ENCODE results near the gene SARNP. TPM values are rescaled to one million over a fixed set of nuclear protein-coding genes. Genes with fewer than 3 reads are reported as not detected.
"Not testable (repeated sequence)": the region's sequence is repeated elsewhere in the genome, so short reads cannot be mapped to it uniquely, and the experiment has no call there.

The SARNP gene
- polyA plus RNA-seq, 6 donors from 2014 or later: 92.8 to 128 (median 106) TPM

GRCh38 chr12:55762646-55763045 lies 54.9 kb downstream of the SARNP start:
- H3K27me3 Mint-ChIP-seq: no peaks in the 10 kb centered on the region
- H3K36me3 Mint-ChIP-seq: peaks cover 14 to 18% of the 10 kb centered on the region in 2 donors
- H3K4me3 Mint-ChIP-seq: no peak overlapping the region
- DNase-seq (no peak), ATAC-seq (ENCODE audit: low read depth in 2 of 2) (no peak)
- H3K27ac Mint-ChIP-seq: no peak overlapping the region
- no peaks in the 10 kb centered on the region for H3K9me3 Mint-ChIP-seq
- peaks cover 0 to 14% (median 8%) of the 10 kb centered on the region in 3 donors for H3K4me1 Mint-ChIP-seq

DNA sequence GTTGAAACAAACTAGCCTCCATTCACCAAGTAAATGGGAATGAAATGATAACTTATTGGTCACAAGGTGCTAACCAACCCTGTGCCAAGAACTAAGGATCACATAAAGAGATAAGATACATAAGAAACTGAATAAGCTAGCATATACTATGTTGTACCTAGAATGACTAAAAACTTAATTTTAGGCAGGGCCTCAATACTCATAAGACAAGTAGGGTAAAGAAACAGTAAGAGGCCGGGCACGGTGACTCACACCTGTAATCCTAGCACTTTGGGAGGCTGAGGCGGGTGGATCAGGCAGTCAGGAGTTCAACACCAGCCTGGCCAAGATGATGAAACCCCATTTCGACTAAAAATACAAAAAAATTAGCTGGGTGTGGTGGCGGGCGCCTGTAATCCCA lies 56.9 kb downstream of the SARNP start:
- ATAC-seq (ENCODE audit: low read depth in 2 of 2): no peak
- Mint-ChIP-seq H3K27me3 (no peaks in the 10 kb centered on the region), H3K4me1 (peaks cover 0 to 6% (median under 1%) of the 10 kb centered on the region in 3 donors), H3K4me3 (no peak overlapping the region), H3K27ac (peak overlapping the region in 3 of 6 donors; percentile 37 to 70 (median 43)), H3K36me3 (peaks cover 16 to 21% of the 10 kb centered on the region in 2 donors), H3K9me3 (no peaks in the 10 kb centered on the region)
- no peak for DNase-seq

- H3K27ac Mint-ChIP-seq; DNase-seq; H3K27me3 Mint-ChIP-seq; H3K4me1 Mint-ChIP-seq; H3K4me3 Mint-ChIP-seq; H3K9me3 Mint-ChIP-seq; ATAC-seq (ENCODE audit: low read depth in 2 of 2): not testable (repeated sequence)
- H3K36me3 Mint-ChIP-seq: peaks cover 21 to 29% of the 10 kb centered on the region in 2 donors
Measured at GRCh38 chr12:55758575-55758974, 58.9 kb downstream of the SARNP start.

- Mint-ChIP-seq H3K9me3 (no peaks in the 10 kb centered on the region), H3K27me3 (no peaks in the 10 kb centered on the region), H3K4me1 (peaks cover 0 to 6% (median 3%) of the 10 kb centered on the region in 3 donors), H3K4me3 (no peak overlapping the region), H3K27ac (peak overlapping the region in 4 of 6 donors; percentile 7 to 74 (median 24)), H3K36me3 (peaks cover 21 to 29% of the 10 kb centered on the region in 2 donors)
- no peak for ATAC-seq (ENCODE audit: low read depth in 2 of 2)
- DNase-seq: no peak
Measured at GRCh38 chr12:55757701-55758100, 59.8 kb downstream of the SARNP start.

DNA sequence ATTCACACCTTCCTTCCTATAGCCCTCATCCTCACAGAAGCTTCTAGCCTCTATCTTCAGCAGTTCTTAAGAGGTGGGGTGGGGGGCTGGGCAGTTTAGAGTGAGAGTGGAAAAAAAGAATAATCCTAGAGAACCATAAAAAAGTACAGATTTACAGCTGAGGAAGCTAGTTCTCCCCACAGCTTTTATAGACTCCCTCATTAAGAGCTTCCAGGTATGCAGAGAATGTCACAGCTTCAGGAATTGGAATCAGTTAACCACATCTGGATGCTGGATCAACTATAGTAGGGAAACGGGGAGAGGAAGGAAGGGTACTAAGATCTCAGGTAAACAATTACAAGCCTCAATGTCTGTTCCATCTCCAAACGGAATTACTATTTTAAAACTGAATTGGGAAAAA lies 62.3 kb downstream of the SARNP start:
- Mint-ChIP-seq H3K27ac (peak overlapping the region in 4 of 6 donors; percentile 17 to 76 (median 45)), H3K4me3 (no peak overlapping the region), H3K27me3 (no peaks in the 10 kb centered on the region), H3K4me1 (peaks cover 0 to 3% (median 0%) of the 10 kb centered on the region in 3 donors), H3K9me3 (no peaks in the 10 kb centered on the region), H3K36me3 (peaks cover 17 to 35% of the 10 kb centered on the region in 2 donors)
- ATAC-seq (ENCODE audit: low read depth in 2 of 2) (no peak), DNase-seq (no peak)

DNA sequence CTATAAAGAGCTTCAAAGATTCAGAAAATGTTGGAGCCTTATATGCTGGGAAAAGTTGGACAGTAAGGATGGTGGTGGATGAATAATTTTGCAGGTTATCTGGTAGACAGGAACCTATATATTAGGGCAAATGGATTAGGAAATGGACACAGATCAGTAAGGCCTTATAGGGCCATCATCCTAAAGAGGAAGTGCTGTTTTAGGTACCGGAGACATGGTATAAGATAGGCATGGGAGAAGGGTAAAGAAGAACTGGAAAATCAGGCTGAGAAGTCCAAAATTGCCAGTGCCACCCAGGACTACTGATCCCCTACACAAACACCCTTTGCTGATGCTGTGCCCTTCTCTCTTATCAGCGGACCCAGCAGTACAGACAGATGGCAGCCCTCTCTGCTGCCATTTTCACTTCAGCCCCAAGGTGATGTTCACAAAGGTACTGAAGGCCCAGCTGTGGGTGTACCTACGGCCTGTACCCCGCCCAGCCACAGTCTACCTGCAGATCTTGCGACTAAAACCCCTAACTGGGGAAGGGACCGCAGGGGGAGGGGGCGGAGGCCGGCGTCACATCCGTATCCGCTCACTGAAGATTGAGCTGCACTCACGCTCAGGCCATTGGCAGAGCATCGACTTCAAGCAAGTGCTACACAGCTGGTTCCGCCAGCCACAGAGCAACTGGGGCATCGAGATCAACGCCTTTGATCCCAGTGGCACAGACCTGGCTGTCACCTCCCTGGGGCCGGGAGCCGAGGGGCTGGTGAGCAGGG lies 69.1 kb downstream of the SARNP start:
- DNase-seq: no peak
- Mint-ChIP-seq H3K4me1 (peaks cover 27 to 41% (median 33%) of the 10 kb centered on the region in 3 donors), H3K36me3 (peaks cover 0 to 12% of the 10 kb centered on the region in 2 donors), H3K9me3 (no peaks in the 10 kb centered on the region), H3K27me3 (no peaks in the 10 kb centered on the region), H3K4me3 (no peak overlapping the region), H3K27ac (peak overlapping the region in 4 of 6 donors; percentile 15 to 79 (median 38))
- ATAC-seq (ENCODE audit: low read depth in 2 of 2): no peak

- peaks cover 32 to 52% (median 39%) of the 10 kb centered on the region in 3 donors for H3K4me1 Mint-ChIP-seq
- H3K4me3 Mint-ChIP-seq: peak overlapping the region in 1 of 8 donors; percentile 26
- H3K9me3 Mint-ChIP-seq: no peaks in the 10 kb centered on the region
- DNase-seq: no peak
- H3K36me3 Mint-ChIP-seq: peaks cover 0 to 12% of the 10 kb centered on the region in 2 donors
- no peak for ATAC-seq (ENCODE audit: low read depth in 2 of 2)
- no peaks in the 10 kb centered on the region for H3K27me3 Mint-ChIP-seq
- peak overlapping the region in 3 of 6 donors; percentile 4 to 71 (median 62) for H3K27ac Mint-ChIP-seq
Measured at GRCh38 chr12:55746913-55747231, 70.7 kb downstream of the SARNP start.

DNA sequence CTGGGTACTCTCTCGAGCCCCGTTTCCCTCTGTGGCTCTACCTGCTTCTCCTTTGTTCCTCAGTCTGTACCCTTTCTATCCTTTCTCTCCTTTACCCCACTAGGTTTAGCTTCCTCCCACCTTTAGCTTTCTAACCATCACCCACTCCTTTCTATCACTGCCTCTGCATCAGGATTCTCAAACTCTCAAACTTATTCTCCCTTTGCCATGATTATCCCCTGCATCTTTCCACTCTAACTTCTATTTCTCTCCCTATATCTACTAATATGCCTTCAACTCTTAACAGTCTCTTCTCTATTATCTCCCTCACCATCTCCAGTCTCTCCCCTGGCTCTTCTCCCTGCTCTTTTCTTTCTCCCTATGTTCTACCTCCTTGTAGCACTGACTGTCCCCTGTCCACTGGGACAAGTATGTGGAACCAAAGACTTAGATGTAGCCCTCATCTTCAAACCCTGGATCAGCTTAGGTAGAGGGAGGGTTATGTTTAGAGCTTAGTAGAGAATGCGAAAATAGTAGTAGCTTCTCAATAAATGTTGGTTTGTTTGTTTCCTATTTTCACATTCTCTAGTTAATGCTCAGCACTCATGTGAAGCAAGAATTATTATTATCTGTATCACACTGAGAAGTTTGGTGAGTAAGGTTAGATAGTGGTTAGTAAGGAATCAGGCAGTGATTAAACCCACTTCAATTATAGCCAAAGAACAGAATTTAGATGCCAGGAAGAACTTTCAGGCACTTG lies 71.2 kb downstream of the SARNP start:
- DNase-seq (no peak), ATAC-seq (ENCODE audit: low read depth in 2 of 2) (no peak)
- no peaks in the 10 kb centered on the region for H3K27me3 Mint-ChIP-seq
- peaks cover 34 to 54% (median 39%) of the 10 kb centered on the region in 3 donors for H3K4me1 Mint-ChIP-seq
- H3K9me3 Mint-ChIP-seq: no peaks in the 10 kb centered on the region
- H3K27ac Mint-ChIP-seq: peak overlapping the region; percentile 1 to 95 (median 42)
- H3K36me3 Mint-ChIP-seq: peaks cover 0 to 12% of the 10 kb centered on the region in 2 donors
- H3K4me3 Mint-ChIP-seq: peak overlapping the region; percentile 45 to 95 (median 76)

DNA sequence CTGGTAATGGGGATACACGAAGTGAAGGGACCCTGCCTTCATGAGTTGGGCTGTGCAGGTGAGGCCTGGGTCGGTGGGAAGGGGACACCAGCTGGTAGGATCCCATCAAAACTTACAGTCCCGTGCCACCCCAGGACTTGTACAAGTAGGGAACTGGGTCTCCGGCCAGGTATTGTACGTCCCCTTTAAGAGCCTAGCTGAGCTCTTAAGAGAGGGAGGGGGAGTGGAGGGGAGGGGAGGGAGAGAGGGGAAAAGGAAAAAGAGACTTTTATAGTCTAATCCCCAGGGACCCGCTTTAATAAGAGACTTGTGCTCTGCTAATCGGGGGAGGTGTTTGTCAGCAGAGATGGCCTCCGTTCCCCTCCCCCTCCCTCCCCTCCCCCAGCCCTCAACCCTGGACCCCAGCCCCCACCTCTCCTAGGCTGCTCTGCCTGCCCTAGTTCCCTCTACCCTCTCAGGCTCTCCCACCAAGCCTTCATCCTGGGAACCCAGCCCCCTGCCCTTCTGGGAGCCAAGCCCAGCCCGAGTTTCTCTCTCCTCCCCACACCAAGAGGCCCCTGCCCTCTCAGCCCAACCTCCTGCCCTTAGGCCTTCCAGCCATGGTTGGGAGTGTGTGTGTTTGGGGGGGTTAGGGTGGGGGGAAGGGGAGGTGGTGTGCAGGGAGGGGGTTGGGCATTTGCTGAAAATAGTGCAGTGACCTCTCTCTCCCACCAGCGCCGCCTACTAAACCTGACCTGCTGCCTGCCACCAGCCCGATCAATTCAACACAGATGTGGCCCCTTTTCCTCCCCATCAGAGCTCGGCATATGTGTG lies 72.0 kb downstream of the SARNP start:
- peaks cover 34 to 54% (median 39%) of the 10 kb centered on the region in 3 donors for H3K4me1 Mint-ChIP-seq
- H3K27me3 Mint-ChIP-seq: no peaks in the 10 kb centered on the region
- ATAC-seq (ENCODE audit: low read depth in 2 of 2) (no peak), DNase-seq (no peak)
- peaks cover 0 to 7% of the 10 kb centered on the region in 2 donors for H3K36me3 Mint-ChIP-seq
- H3K4me3 Mint-ChIP-seq: peak overlapping the region; percentile 78 to 95 (median 92)
- no peaks in the 10 kb centered on the region for H3K9me3 Mint-ChIP-seq
- H3K27ac Mint-ChIP-seq: peak overlapping the region in 5 of 6 donors; percentile 1 to 95 (median 62)

DNA sequence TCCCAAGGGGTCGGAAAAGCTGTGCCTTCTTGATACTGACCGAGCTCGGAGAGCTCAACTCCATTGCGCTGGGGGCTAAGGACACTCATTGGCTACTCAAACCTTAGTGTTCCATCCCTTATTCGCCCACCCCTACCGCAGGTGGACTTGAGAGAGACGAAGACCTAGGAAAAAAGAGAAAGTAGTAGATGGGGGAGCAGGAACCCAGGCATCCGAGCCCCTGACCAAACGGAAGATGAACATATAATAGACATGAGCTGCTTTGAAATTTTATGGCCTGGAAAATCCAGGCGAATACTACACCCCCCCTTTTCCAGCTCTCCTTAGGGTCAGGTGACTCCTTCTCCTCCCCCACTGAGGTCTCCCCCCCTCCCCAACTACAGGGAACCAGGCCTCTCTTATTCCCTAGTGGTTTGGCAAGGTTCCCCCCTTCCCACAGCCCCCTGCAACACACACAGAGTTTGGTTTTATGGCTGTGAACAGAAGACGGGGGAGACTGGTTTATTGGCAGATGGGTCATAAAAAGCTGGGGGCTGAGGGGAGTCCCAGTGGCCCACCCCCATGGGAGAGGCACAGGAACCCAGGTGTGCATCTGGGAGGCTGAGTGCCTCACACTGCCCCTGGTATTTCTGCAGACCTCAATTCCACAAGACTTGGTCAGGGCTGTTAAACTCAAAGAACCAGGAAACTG lies 73.0 kb downstream of the SARNP start:
- Mint-ChIP-seq H3K27me3 (no peaks in the 10 kb centered on the region), H3K36me3 (peaks cover 0 to 6% of the 10 kb centered on the region in 2 donors), H3K4me1 (peaks cover 34 to 54% (median 35%) of the 10 kb centered on the region in 3 donors), H3K4me3 (peak overlapping the region; percentile 85 to 95 (median 92)), H3K9me3 (no peaks in the 10 kb centered on the region), H3K27ac (peak overlapping the region in 4 of 6 donors; percentile 19 to 88 (median 78))
- ATAC-seq (ENCODE audit: low read depth in 2 of 2): no peak
- no peak for DNase-seq

- Mint-ChIP-seq H3K36me3 (no peaks in the 10 kb centered on the region), H3K27me3 (no peaks in the 10 kb centered on the region), H3K9me3 (no peaks in the 10 kb centered on the region), H3K27ac (peak overlapping the region in 5 of 6 donors; percentile 19 to 88 (median 76)), H3K4me3 (peak overlapping the region; percentile 85 to 95 (median 92)), H3K4me1 (peaks cover 34 to 59% (median 35%) of the 10 kb centered on the region in 3 donors)
- ATAC-seq (ENCODE audit: low read depth in 2 of 2) (peak; percentile 52), DNase-seq (no peak)
Measured at GRCh38 chr12:55743406-55744339, 73.9 kb downstream of the SARNP start.
